K562 (cell line): Measurements from ENCODE around the gene POLR3H. TPM values are rescaled to one million over a fixed set of nuclear protein-coding genes. Genes with fewer than 3 reads are reported as not detected.

Experiments
- BDP1 ChIP-seq: IDR thresholded peaks from 3 replicates; pipeline ENCODE4 v1.6.1; 2011; ENCODE audit not compliant: insufficient read length, insufficient read depth
- BHLHE40 ChIP-seq: IDR thresholded peaks from 2 replicates; pipeline ENCODE4 v1.6.1; 2011; ENCODE audit warnings: low read length, improper control_type of control experiment
- MAFF ChIP-seq: IDR thresholded peaks from 2 replicates; pipeline ENCODE4 v1.6.1; 2012; ENCODE audit warnings: low read length, improper control_type of control experiment
- NR4A1 ChIP-seq, 2 experiments: fragments of 250-450 bp in 1 of 2; fragments of 450-650 bp in 1 of 2; sonication (Bioruptor Pico) in 1 of 2; IDR thresholded peaks; 2 replicates each; pipeline versions ENCODE4 v1.4.0 to v1.6.1; 2016 to 2020; ENCODE audit warnings: mild to moderate bottlenecking in 2 of 2, missing compliant biosample characterization in 1 of 2, missing genetic modification characterization in 1 of 2, moderate library complexity in 1 of 2
- SMARCA5 ChIP-seq: fragments of 450-650 bp; IDR thresholded peaks from 2 replicates; pipeline ENCODE4 v1.6.1; 2016
- SMARCC2 ChIP-seq: fragments of 450-650 bp; IDR thresholded peaks from 2 replicates; pipeline ENCODE4 v1.6.1; 2017; ENCODE audit warnings: antibody characterized with exemption, moderate library complexity, mild to moderate bottlenecking, low read depth
- SMC3 ChIP-seq: conservative IDR thresholded peaks from 2 replicates; pipeline ENCODE4 v1.6.1; 2011; ENCODE audit warnings: low read depth, low read length, improper control_type of control experiment; ENCODE audit not compliant: insufficient read depth
- TAF15 ChIP-seq: fragments of 200-400 bp; formaldehyde crosslinking; IDR thresholded peaks from 2 replicates; pipeline ENCODE4 v1.6.1; 2017; ENCODE audit warnings: mild to moderate bottlenecking, low read depth, low read length, moderate library complexity
- ZFX ChIP-seq: sonication (generic); formaldehyde crosslinking; IDR thresholded peaks from 2 replicates; pipeline ENCODE4 v1.8.0; 2022; ENCODE audit warnings: mild to moderate bottlenecking, missing genetic modification reagents, moderate library complexity
- ZNF589 ChIP-seq: fragments of 200-800 bp; sonication (Bioruptor generic); IDR thresholded peaks from 2 replicates; pipeline ENCODE4 v1.6.1; 2016; ENCODE audit warnings: low read depth, missing genetic modification characterization, missing compliant biosample characterization
- ZNF668 ChIP-seq: fragments of 250-450 bp; sonication (Bioruptor Pico); IDR thresholded peaks from 2 replicates; pipeline ENCODE4 v1.8.0; 2022; ENCODE audit warnings: mild to moderate bottlenecking, inconsistent platforms
- ZNF695 ChIP-seq: fragments of 450-650 bp; formaldehyde crosslinking; IDR thresholded peaks from 2 replicates; pipeline ENCODE4 v1.4.0; 2020; ENCODE audit warnings: mild to moderate bottlenecking, moderate library complexity
- ZNF76 ChIP-seq: fragments of 250-450 bp; sonication (Bioruptor Pico); IDR thresholded peaks from 2 replicates; pipeline ENCODE4 v1.4.0; 2020; ENCODE audit warnings: mild to moderate bottlenecking, moderate library complexity, borderline replicate concordance
- ZNF830 ChIP-seq: fragments of 250-450 bp; sonication (Bioruptor Pico); IDR thresholded peaks from 2 replicates; pipeline ENCODE4 v1.5.0; 2021; ENCODE audit warnings: mild to moderate bottlenecking
- ZSCAN29 ChIP-seq: fragments of 450-650 bp; IDR thresholded peaks from 2 replicates; pipeline ENCODE4 v1.6.1; 2017
- polyA plus RNA-seq, 8 experiments: library from polyadenylated mRNA; depleted of rRNA in 4 of 8; stranded (reverse) in 5 of 8; unstranded in 3 of 8; fragments of >200 nt; fragmentation: Nextera tagmentation in 2 of 8; fragmentation: Illumina TruSeq in 1 of 8; extraction: Ambion mirVana in 2 of 8; extraction: Trizol in 1 of 8; gene quantifications; 2 replicates each; pipeline versions ENCODE4 v1.2.1 to v1.2.3, GENCODE V29; 2011 to 2014; ENCODE audit warnings: inconsistent platforms in 1 of 8, missing spikeins in 1 of 8
- total RNA-seq, 7 experiments: library from RNA; depleted of rRNA in 6 of 7; stranded (reverse); fragments of >200 nt in 6 of 7; fragmentation: Illumina TruSeq in 2 of 7; extraction: Trizol in 2 of 7; gene quantifications; 2 replicates each; pipeline versions ENCODE4 v1.2.1 to v1.2.3, GENCODE V29; 2011 to 2021; ENCODE audit warnings: low replicate concordance in 1 of 7
- TF ChIP-seq, protein P1 (sequence below): fragments of 450-650 bp; IDR thresholded peaks from 2 replicates; pipeline ENCODE4 v1.6.1; 2018; ENCODE audit warnings: mild to moderate bottlenecking, low read depth; ENCODE audit not compliant: partially characterized antibody
- TF ChIP-seq, protein P2 (sequence below): fragments of 200-600 bp; sonication (generic); IDR thresholded peaks from one replicate; pipeline ENCODE4 v1.6.1; 2012; ENCODE audit warnings: mild to moderate bottlenecking, low read depth, low read length, inconsistent platforms

POLR3H gene
- total and polyA plus RNA-seq, 9 of the 15 experiments (the other 6 are each of a cell fraction or from before 2014, with no cell fraction given), result 5.3 to 48.4 (median 22.2) TPM

DNA sequence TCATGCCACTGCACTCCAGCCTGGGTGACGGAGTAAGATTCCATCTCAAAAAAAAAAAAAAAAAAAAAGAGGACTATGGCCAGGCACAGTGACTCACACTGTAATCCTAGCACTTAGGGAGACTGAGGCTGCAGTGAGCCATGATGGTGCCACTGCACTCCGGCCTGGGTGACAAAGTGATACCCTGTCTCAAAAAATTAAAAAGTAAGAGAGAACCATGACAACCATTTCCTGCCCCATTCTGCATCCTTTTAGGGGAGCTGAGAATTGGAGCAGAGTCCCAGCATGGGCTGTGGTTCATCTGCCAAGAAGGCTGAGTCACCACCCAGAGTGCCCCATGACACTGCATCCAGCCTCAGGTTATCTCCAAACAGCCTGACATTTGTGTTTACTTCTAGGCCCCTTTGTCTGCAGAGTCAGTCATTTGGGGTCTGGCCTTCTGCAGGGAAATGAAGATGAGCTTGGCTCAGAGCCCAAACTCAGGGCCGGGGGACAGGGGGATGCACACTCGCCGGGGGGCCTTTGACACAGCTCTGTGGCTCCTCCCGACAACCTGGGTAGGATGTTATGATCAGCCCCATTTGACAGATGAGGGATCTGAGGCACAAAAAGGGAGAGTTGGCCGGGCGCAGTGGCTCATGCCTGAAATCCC is 21.3 kb upstream of the POLR3H start (continued):
- TF ChIP-seq, protein P1, sequence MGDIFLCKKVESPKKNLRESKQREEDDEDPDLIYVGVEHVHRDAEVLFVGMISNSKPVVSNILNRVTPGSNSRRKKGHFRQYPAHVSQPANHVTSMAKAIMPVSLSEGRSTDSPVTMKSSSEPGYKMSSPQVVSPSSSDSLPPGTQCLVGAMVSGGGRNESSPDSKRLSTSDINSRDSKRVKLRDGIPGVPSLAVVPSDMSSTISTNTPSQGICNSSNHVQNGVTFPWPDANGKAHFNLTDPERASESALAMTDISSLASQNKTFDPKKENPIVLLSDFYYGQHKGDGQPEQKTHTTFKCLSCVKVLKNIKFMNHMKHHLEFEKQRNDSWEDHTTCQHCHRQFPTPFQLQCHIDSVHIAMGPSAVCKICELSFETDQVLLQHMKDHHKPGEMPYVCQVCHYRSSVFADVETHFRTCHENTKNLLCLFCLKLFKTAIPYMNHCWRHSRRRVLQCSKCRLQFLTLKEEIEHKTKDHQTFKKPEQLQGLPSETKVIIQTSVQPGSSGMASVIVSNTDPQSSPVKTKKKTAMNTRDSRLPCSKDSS, result no peak
- no peak for TF ChIP-seq ZNF668
- TF ChIP-seq ZNF830 (CRISPR knock-in tag), result no peak
- no peak for TF ChIP-seq ZSCAN29
- TF ChIP-seq SMARCC2, result peak; percentile 84
- TF ChIP-seq SMC3, result no peak
- TF ChIP-seq ZNF76 (CRISPR knock-in tag), result no peak
- no peak for TF ChIP-seq ZNF695 (CRISPR knock-in tag)
- TF ChIP-seq, protein P2, sequence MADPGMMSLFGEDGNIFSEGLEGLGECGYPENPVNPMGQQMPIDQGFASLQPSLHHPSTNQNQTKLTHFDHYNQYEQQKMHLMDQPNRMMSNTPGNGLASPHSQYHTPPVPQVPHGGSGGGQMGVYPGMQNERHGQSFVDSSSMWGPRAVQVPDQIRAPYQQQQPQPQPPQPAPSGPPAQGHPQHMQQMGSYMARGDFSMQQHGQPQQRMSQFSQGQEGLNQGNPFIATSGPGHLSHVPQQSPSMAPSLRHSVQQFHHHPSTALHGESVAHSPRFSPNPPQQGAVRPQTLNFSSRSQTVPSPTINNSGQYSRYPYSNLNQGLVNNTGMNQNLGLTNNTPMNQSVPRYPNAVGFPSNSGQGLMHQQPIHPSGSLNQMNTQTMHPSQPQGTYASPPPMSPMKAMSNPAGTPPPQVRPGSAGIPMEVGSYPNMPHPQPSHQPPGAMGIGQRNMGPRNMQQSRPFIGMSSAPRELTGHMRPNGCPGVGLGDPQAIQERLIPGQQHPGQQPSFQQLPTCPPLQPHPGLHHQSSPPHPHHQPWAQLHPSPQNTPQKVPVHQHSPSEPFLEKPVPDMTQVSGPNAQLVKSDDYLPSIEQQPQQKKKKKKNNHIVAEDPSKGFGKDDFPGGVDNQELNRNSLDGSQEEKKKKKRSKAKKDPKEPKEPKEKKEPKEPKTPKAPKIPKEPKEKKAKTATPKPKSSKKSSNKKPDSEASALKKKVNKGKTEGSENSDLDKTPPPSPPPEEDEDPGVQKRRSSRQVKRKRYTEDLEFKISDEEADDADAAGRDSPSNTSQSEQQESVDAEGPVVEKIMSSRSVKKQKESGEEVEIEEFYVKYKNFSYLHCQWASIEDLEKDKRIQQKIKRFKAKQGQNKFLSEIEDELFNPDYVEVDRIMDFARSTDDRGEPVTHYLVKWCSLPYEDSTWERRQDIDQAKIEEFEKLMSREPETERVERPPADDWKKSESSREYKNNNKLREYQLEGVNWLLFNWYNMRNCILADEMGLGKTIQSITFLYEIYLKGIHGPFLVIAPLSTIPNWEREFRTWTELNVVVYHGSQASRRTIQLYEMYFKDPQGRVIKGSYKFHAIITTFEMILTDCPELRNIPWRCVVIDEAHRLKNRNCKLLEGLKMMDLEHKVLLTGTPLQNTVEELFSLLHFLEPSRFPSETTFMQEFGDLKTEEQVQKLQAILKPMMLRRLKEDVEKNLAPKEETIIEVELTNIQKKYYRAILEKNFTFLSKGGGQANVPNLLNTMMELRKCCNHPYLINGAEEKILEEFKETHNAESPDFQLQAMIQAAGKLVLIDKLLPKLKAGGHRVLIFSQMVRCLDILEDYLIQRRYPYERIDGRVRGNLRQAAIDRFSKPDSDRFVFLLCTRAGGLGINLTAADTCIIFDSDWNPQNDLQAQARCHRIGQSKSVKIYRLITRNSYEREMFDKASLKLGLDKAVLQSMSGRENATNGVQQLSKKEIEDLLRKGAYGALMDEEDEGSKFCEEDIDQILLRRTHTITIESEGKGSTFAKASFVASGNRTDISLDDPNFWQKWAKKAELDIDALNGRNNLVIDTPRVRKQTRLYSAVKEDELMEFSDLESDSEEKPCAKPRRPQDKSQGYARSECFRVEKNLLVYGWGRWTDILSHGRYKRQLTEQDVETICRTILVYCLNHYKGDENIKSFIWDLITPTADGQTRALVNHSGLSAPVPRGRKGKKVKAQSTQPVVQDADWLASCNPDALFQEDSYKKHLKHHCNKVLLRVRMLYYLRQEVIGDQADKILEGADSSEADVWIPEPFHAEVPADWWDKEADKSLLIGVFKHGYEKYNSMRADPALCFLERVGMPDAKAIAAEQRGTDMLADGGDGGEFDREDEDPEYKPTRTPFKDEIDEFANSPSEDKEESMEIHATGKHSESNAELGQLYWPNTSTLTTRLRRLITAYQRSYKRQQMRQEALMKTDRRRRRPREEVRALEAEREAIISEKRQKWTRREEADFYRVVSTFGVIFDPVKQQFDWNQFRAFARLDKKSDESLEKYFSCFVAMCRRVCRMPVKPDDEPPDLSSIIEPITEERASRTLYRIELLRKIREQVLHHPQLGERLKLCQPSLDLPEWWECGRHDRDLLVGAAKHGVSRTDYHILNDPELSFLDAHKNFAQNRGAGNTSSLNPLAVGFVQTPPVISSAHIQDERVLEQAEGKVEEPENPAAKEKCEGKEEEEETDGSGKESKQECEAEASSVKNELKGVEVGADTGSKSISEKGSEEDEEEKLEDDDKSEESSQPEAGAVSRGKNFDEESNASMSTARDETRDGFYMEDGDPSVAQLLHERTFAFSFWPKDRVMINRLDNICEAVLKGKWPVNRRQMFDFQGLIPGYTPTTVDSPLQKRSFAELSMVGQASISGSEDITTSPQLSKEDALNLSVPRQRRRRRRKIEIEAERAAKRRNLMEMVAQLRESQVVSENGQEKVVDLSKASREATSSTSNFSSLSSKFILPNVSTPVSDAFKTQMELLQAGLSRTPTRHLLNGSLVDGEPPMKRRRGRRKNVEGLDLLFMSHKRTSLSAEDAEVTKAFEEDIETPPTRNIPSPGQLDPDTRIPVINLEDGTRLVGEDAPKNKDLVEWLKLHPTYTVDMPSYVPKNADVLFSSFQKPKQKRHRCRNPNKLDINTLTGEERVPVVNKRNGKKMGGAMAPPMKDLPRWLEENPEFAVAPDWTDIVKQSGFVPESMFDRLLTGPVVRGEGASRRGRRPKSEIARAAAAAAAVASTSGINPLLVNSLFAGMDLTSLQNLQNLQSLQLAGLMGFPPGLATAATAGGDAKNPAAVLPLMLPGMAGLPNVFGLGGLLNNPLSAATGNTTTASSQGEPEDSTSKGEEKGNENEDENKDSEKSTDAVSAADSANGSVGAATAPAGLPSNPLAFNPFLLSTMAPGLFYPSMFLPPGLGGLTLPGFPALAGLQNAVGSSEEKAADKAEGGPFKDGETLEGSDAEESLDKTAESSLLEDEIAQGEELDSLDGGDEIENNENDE, result no peak
- TF ChIP-seq ZNF589 (CRISPR knock-in tag), result no peak
- 0 out of 2 replicates have a peak, but pooled peaks have one; percentile 32 for TF ChIP-seq SMARCA5
- peak; percentile 87 for TF ChIP-seq MAFF
- no peak for TF ChIP-seq NR4A1 (CRISPR knock-in tag; IDR thresholded peaks at IDR 0.05)
- no peak for TF ChIP-seq NR4A1 (tag; IDR thresholded peaks at IDR 0.05)
- TF ChIP-seq BHLHE40, result no peak
- no peak for TF ChIP-seq TAF15
- no peak for TF ChIP-seq BDP1
- peak; percentile 53; the same call in 1 of the 2 replicates for TF ChIP-seq ZFX (CRISPR knock-in tag)
